Measurements from ENCODE around the gene NT5M. TPM values are rescaled to one million over a fixed set of nuclear protein-coding genes. Genes with fewer than 3 reads are reported as not detected.

Gene NT5M
- total RNA-seq, 1 experiment from 2014 or later = 10.8 TPM

GRCh38 chr17:17295141-17295540, 8.0 kb upstream of the NT5M start (continued):
- TF ChIP-seq AR (CRISPR knock-in tag; IDR thresholded peaks at IDR 0.05) (no peak), EMX1 (CRISPR knock-in tag; IDR thresholded peaks at IDR 0.05) (no peak), RORB (CRISPR knock-in tag; IDR thresholded peaks at IDR 0.05) (no peak), OVOL2 (CRISPR knock-in tag; IDR thresholded peaks at IDR 0.05; ENCODE audit: borderline replicate concordance) (no peak), ESRRA (CRISPR knock-in tag; IDR thresholded peaks at IDR 0.05; ENCODE audit: borderline replicate concordance) (no peak), CBFB (CRISPR knock-in tag; IDR thresholded peaks at IDR 0.05; ENCODE audit: low read depth) (no peak), ARID4B (CRISPR knock-in tag; IDR thresholded peaks at IDR 0.05; ENCODE audit: borderline replicate concordance) (no peak), ZNF416 (CRISPR knock-in tag; IDR thresholded peaks at IDR 0.05) (no peak), ERG (CRISPR knock-in tag; IDR thresholded peaks at IDR 0.05) (no peak), IRF2 (CRISPR knock-in tag; IDR thresholded peaks at IDR 0.05; ENCODE audit: borderline replicate concordance, low read depth) (no peak), FOXK1 (CRISPR knock-in tag; IDR thresholded peaks at IDR 0.05) (no peak), ZNF263 (CRISPR knock-in tag; IDR thresholded peaks at IDR 0.05; ENCODE audit: low read depth) (no peak)
- TF ChIP-seq, protein P1, sequence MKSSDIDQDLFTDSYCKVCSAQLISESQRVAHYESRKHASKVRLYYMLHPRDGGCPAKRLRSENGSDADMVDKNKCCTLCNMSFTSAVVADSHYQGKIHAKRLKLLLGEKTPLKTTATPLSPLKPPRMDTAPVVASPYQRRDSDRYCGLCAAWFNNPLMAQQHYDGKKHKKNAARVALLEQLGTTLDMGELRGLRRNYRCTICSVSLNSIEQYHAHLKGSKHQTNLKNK (CRISPR knock-in tag; IDR thresholded peaks at IDR 0.05) = no peak

- ATAC-seq (no peak), DNase-seq (ENCODE audit: low spot score) (no peak)
- peaks cover 21% of the 10 kb centered on the region for H3K4me1 Mint-ChIP-seq
- H3K9me3 Mint-ChIP-seq = peaks cover 3% of the 10 kb centered on the region; the same call in 1 of the 2 replicates
- H3K27ac Mint-ChIP-seq = no peak overlapping the region
- no peaks in the 10 kb centered on the region for H3K36me3 Mint-ChIP-seq
- TF ChIP-seq RORB (CRISPR knock-in tag; IDR thresholded peaks at IDR 0.05) (no peak), TCF7 (CRISPR knock-in tag; IDR thresholded peaks at IDR 0.05; ENCODE audit: low read depth) (no peak), RELA (CRISPR knock-in tag; IDR thresholded peaks at IDR 0.05; ENCODE audit: borderline replicate concordance) (no peak), ARID4B (CRISPR knock-in tag; IDR thresholded peaks at IDR 0.05; ENCODE audit: borderline replicate concordance) (no peak)
- TF ChIP-seq, protein P2, sequence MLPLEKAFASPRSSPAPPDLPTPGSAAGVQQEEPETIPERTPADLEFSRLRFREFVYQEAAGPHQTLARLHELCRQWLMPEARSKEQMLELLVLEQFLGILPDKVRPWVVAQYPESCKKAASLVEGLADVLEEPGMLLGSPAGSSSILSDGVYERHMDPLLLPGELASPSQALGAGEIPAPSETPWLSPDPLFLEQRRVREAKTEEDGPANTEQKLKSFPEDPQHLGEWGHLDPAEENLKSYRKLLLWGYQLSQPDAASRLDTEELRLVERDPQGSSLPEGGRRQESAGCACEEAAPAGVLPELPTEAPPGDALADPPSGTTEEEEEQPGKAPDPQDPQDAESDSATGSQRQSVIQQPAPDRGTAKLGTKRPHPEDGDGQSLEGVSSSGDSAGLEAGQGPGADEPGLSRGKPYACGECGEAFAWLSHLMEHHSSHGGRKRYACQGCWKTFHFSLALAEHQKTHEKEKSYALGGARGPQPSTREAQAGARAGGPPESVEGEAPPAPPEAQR (CRISPR knock-in tag; IDR thresholded peaks at IDR 0.05) = no peak
- CTCF ChIA-PET = no interaction called here
- no peak overlapping the region for H3K4me3 Mint-ChIP-seq
- POLR2A ChIA-PET = no interaction called here
- H3K27me3 Mint-ChIP-seq (ENCODE audit: low read depth) = peaks cover 2% of the 10 kb centered on the region; the same call in 1 of the 2 replicates
These were observed 6.0 kb upstream of the NT5M start for GRCh38 chr17:17297217-17297616.
